H1 (cell line): Measurements from ENCODE around the gene GIPC1. TPM values are rescaled to one million over a fixed set of nuclear protein-coding genes. Genes with fewer than 3 reads are reported as not detected.

Experiments used
- CTCF ChIA-PET: fragments of 300-600 bp; sonication (Branson Sonifier 250); formaldehyde crosslinking; loops from one replicate; lab custom pipeline; 2021; ENCODE audit not compliant: partially characterized antibody; lab: Charles Lee
- POLR2A ChIA-PET: fragments of 300-600 bp; sonication (Branson Sonifier 250); formaldehyde crosslinking; loops from one replicate; lab custom pipeline; 2021; ENCODE audit warnings: inconsistent platforms; ENCODE audit not compliant: partially characterized antibody; lab: Charles Lee
- DNase-seq, 2 experiments: peaks; one replicate each; pipeline versions ENCODE4 v3.0.0 to v3.0.0-alpha.2; 2010 to 2022; ENCODE audit warnings: low spot score in 2 of 2, low read depth in 1 of 2, mixed read lengths in 1 of 2
- FAIRE-seq: peaks from 2 replicates; lab custom pipeline; 2011; peaks lifted over from hg19 to GRCh38; lab: Jason Lieb, UNC
- H2AFZ ChIP-seq: 2 replicates; pipeline ENCODE4 v1.8.1; 2012; ENCODE audit warnings: low read length, inconsistent platforms
- H2AK5ac ChIP-seq: 2 replicates; pipeline ENCODE4 v1.6.1; 2013; ENCODE audit warnings: low read depth, low read length
- H2BK120ac ChIP-seq: replicated peaks from 2 replicates; pipeline ENCODE3; 2013; ENCODE audit warnings: low read depth, low read length, inconsistent platforms
- H2BK12ac ChIP-seq: 2 replicates; pipeline ENCODE4 v1.6.1; 2013; ENCODE audit warnings: low read depth, low read length
- H2BK15ac ChIP-seq: 2 replicates; pipeline ENCODE4 v1.6.1; 2013; ENCODE audit warnings: low read length
- H2BK20ac ChIP-seq: 2 replicates; pipeline ENCODE4 v1.6.1; 2013; ENCODE audit warnings: low read length
- H2BK5ac ChIP-seq: 2 replicates; pipeline ENCODE4 v1.6.1; 2013; ENCODE audit warnings: low read depth, low read length
- H3K14ac ChIP-seq: 2 replicates; pipeline ENCODE4 v1.6.1; 2013; ENCODE audit warnings: inconsistent platforms; ENCODE audit not compliant: insufficient read length
- H3K18ac ChIP-seq: 2 replicates; pipeline ENCODE4 v1.6.1; 2013; ENCODE audit warnings: low read length; ENCODE audit errors: extremely low read depth
- H3K23ac ChIP-seq: 2 replicates; pipeline ENCODE4 v1.6.1; 2013; ENCODE audit warnings: inconsistent platforms; ENCODE audit not compliant: insufficient read length
- H3K23me2 ChIP-seq: 2 replicates; pipeline ENCODE4 v1.6.1; 2013; ENCODE audit warnings: low read depth, low read length
- H3K27ac ChIP-seq: 2 replicates; pipeline ENCODE4 v1.6.1; 2011; ENCODE audit warnings: low read depth, low read length, inconsistent platforms
- H3K27me3 ChIP-seq, 4 experiments: replicated peaks in 1 of 4; 1 replicate in 1 of 4; 2 replicates in 3 of 4; pipeline versions ENCODE4 v1.6.1 to v1.8.1; 2011 to 2013; ENCODE audit warnings: low read length in 3 of 4, mild to moderate bottlenecking in 3 of 4, inconsistent platforms in 2 of 4, mixed read lengths in 2 of 4, moderate library complexity in 1 of 4; ENCODE audit not compliant: control insufficient read depth in 3 of 4, insufficient read depth in 3 of 4; ENCODE audit errors: extremely low read depth in 1 of 4
- H3K36me3 ChIP-seq, 4 experiments: 2 replicates each; pipeline versions ENCODE4 v1.6.1 to v1.8.1; 2011 to 2013; ENCODE audit warnings: mild to moderate bottlenecking in 4 of 4, low read length in 3 of 4, moderate library complexity in 2 of 4, control low read depth in 1 of 4, inconsistent platforms in 1 of 4; ENCODE audit not compliant: insufficient read depth in 4 of 4, control insufficient read depth in 2 of 4
- H3K4ac ChIP-seq: replicated peaks from 2 replicates; pipeline ENCODE3; 2013; ENCODE audit warnings: low read length, low read depth, mixed read lengths, inconsistent platforms; ENCODE audit not compliant: insufficient read length
- H3K4me1 ChIP-seq, 4 experiments: replicated peaks in 1 of 4; 1 replicate in 1 of 4; 2 replicates in 3 of 4; pipeline versions ENCODE4 v1.6.1 to v1.8.1; 2011 to 2013; ENCODE audit warnings: low read length in 3 of 4, inconsistent platforms in 2 of 4, mixed read lengths in 1 of 4; ENCODE audit not compliant: insufficient read depth in 4 of 4, control insufficient read depth in 3 of 4
- H3K4me2 ChIP-seq, 2 experiments: 2 replicates each; pipeline versions ENCODE4 v1.6.1 to v1.8.1; 2011 to 2013; ENCODE audit warnings: low read depth in 2 of 2, low read length in 2 of 2, control low read depth in 1 of 2, inconsistent platforms in 1 of 2, mild to moderate bottlenecking in 1 of 2; ENCODE audit not compliant: insufficient read depth in 1 of 2
- H3K4me3 ChIP-seq, 4 experiments: fragments of 200-600, 300-600 bp in 1 of 4; sonication (generic), shearing (Covaris generic), sonication (Bioruptor Twin) in 1 of 4; 2 replicates each; pipeline versions ENCODE4 v1.5.1 to v1.8.1; 2011 to 2016; ENCODE audit warnings: low read length in 4 of 4, low read depth in 3 of 4, control low read depth in 2 of 4, inconsistent platforms in 2 of 4, mild to moderate bottlenecking in 2 of 4, mixed read lengths in 1 of 4, moderate library complexity in 1 of 4; ENCODE audit not compliant: insufficient read depth in 2 of 4; ENCODE audit errors: extremely low read depth in 1 of 4
- H3K56ac ChIP-seq: replicated peaks from 2 replicates; pipeline ENCODE3; 2013; ENCODE audit warnings: low read depth, mild to moderate bottlenecking, mixed read lengths, low read length, inconsistent platforms; ENCODE audit not compliant: insufficient read length
- H3K79me1 ChIP-seq: 2 replicates; pipeline ENCODE4 v1.6.1; 2013; ENCODE audit warnings: low read depth, low read length, control low read depth
- H3K79me2 ChIP-seq, 2 experiments: 2 replicates each; pipeline versions ENCODE4 v1.6.1 to v1.8.1; 2012 to 2013; ENCODE audit warnings: low read length in 2 of 2, mild to moderate bottlenecking in 2 of 2, inconsistent platforms in 1 of 2; ENCODE audit not compliant: insufficient read depth in 2 of 2, control insufficient read depth in 1 of 2
- H3K9ac ChIP-seq, 4 experiments: replicated peaks in 1 of 4; 1 replicate in 1 of 4; 2 replicates in 3 of 4; pipeline versions ENCODE4 v1.6.1 to v1.8.1; 2011 to 2013; ENCODE audit warnings: low read depth in 3 of 4, low read length in 3 of 4, control low read depth in 2 of 4, mild to moderate bottlenecking in 2 of 4, moderate library complexity in 2 of 4, inconsistent platforms in 1 of 4; ENCODE audit errors: extremely low read depth in 1 of 4
- H3K9me3 ChIP-seq, 2 experiments: 2 replicates each; pipeline versions ENCODE4 v1.6.1 to v1.8.1; 2012 to 2013; ENCODE audit warnings: mild to moderate bottlenecking in 2 of 2, moderate library complexity in 2 of 2, control low read depth in 1 of 2, inconsistent platforms in 1 of 2, low read depth in 1 of 2, low read length in 1 of 2, mixed read lengths in 1 of 2; ENCODE audit not compliant: insufficient read depth in 2 of 2
- H4K20me1 ChIP-seq, 2 experiments: replicated peaks in 1 of 2; 2 replicates each; pipeline versions ENCODE3 to v1.8.1; 2011 to 2013; ENCODE audit warnings: inconsistent platforms in 2 of 2, low read length in 2 of 2, mild to moderate bottlenecking in 1 of 2; ENCODE audit not compliant: insufficient read depth in 2 of 2, control insufficient read depth in 1 of 2
- H4K5ac ChIP-seq: 2 replicates; pipeline ENCODE4 v1.6.1; 2013; ENCODE audit warnings: low read length, low read depth, mixed read lengths, inconsistent platforms; ENCODE audit not compliant: insufficient read length
- H4K8ac ChIP-seq: 2 replicates; pipeline ENCODE4 v1.8.0; 2013; ENCODE audit warnings: mild to moderate bottlenecking, moderate library complexity, low read length, inconsistent platforms; ENCODE audit not compliant: insufficient read depth; ENCODE audit errors: extremely low read depth
- H4K91ac ChIP-seq: replicated peaks from 2 replicates; pipeline ENCODE3; 2013; ENCODE audit warnings: low read length, mixed read lengths, inconsistent platforms; ENCODE audit not compliant: insufficient read length
- EGR1 ChIP-seq: IDR thresholded peaks from 2 replicates; pipeline ENCODE4 v1.6.1; 2011; ENCODE audit warnings: low read depth, low read length, borderline replicate concordance
- EZH2 ChIP-seq: fragments of 200-600 bp; sonication (generic); IDR thresholded peaks from 2 replicates; pipeline ENCODE4 v1.7.1; 2012; ENCODE audit warnings: low read depth, mild to moderate bottlenecking, moderate library complexity, low read length, inconsistent platforms; ENCODE audit not compliant: severe bottlenecking
- GTF2F1 ChIP-seq: IDR thresholded peaks from 2 replicates; pipeline ENCODE4 v1.6.1; 2012; ENCODE audit warnings: low read depth, low read length, improper control_type of control experiment, borderline replicate concordance
- HDAC2 ChIP-seq, 2 experiments: fragments of 300-600 bp in 1 of 2; sonication (generic) in 1 of 2; IDR thresholded peaks; 2 replicates each; pipeline ENCODE4 v1.6.1; 2011 to 2012; ENCODE audit warnings: low read depth in 2 of 2, low read length in 2 of 2, mild to moderate bottlenecking in 2 of 2, moderate library complexity in 2 of 2, borderline replicate concordance in 1 of 2, inconsistent platforms in 1 of 2
- HDAC6 ChIP-seq: IDR thresholded peaks from one replicate; pipeline ENCODE4 v1.7.1; 2012; ENCODE audit warnings: low read depth, mild to moderate bottlenecking, inconsistent platforms, low read length, moderate library complexity
- KDM4A ChIP-seq: IDR thresholded peaks from one replicate; pipeline ENCODE4 v1.7.1; 2012; ENCODE audit warnings: low read depth, mild to moderate bottlenecking, moderate library complexity, low read length, inconsistent platforms; ENCODE audit not compliant: severe bottlenecking
- PHF8 ChIP-seq: fragments of 200-600 bp; sonication (generic); conservative IDR thresholded peaks from 2 replicates; pipeline ENCODE4 v1.7.1; 2012; ENCODE audit warnings: low read depth, mild to moderate bottlenecking, inconsistent platforms, low read length, moderate library complexity
- POLR2A ChIP-seq, 2 experiments: IDR thresholded peaks; 1 replicate in 1 of 2; 2 replicates in 1 of 2; pipeline ENCODE4 v1.6.1; 2011; ENCODE audit warnings: low read depth in 2 of 2, low read length in 2 of 2, mild to moderate bottlenecking in 2 of 2; ENCODE audit errors: control extremely low read depth in 1 of 2
- POLR2AphosphoS5 ChIP-seq: IDR thresholded peaks from 2 replicates; pipeline ENCODE4 v1.6.1; 2011; ENCODE audit warnings: low read depth, low read length
- SIN3A ChIP-seq, 2 experiments: IDR thresholded peaks in 1 of 2; conservative IDR thresholded peaks in 1 of 2; 2 replicates each; pipeline ENCODE4 v1.6.1; 2011 to 2012; ENCODE audit warnings: low read length in 2 of 2, improper control_type of control experiment in 1 of 2, low read depth in 1 of 2, mild to moderate bottlenecking in 1 of 2
- TBP ChIP-seq: IDR thresholded peaks from 2 replicates; pipeline ENCODE4 v1.6.1; 2011; ENCODE audit warnings: low read depth, low read length, improper control_type of control experiment
- WGBS, 2 experiments: shearing (Covaris generic) in 1 of 2; methylation state at CpG; one replicate each; pipeline versions ENCODE4 v1.1.6 to v1.1.7; 2013 to 2015; ENCODE audit warnings: low lambda C conversion rate in 2 of 2, mixed read lengths in 2 of 2, inconsistent platforms in 1 of 2, low coverage in 1 of 2, missing lambda C conversion rate in 1 of 2; ENCODE audit not compliant: insufficient replicate concordance in 2 of 2, insufficient coverage in 1 of 2, insufficient read length in 1 of 2; ENCODE audit errors: extremely low coverage in 1 of 2, missing lambda C conversion rate in 1 of 2; 5-methylcytosine and 5-hydroxymethylcytosine counted together
- polyA plus RNA-seq, 7 experiments: library from polyadenylated mRNA; depleted of rRNA in 3 of 7; stranded (reverse) in 5 of 7; unstranded in 2 of 7; fragments of >200 nt in 5 of 7; fragments of 200-250 nt in 2 of 7; gene quantifications; 1 replicate in 5 of 7; 2 replicates in 1 of 7; 4 replicates in 1 of 7; pipeline versions ENCODE4 v1.2.1 to v1.2.3, GENCODE V29; 2011 to 2013; ENCODE audit warnings: missing spikeins in 2 of 7, mixed read lengths in 2 of 7
- total RNA-seq: library from RNA; stranded (reverse); fragmentation: NEBNext Ultra II Directional; extraction: Animal tissue kit (Norgen Biotek cat#: 25700); gene quantifications from 2 replicates; pipeline ENCODE4 v1.2.1, GENCODE V29; 2021

GIPC1 gene
- total and polyA plus RNA-seq, 2 of the 8 experiments (the other 6 are each of a cell fraction or from before 2014, with no cell fraction given): 65.6 to 72.0 TPM

DNA sequence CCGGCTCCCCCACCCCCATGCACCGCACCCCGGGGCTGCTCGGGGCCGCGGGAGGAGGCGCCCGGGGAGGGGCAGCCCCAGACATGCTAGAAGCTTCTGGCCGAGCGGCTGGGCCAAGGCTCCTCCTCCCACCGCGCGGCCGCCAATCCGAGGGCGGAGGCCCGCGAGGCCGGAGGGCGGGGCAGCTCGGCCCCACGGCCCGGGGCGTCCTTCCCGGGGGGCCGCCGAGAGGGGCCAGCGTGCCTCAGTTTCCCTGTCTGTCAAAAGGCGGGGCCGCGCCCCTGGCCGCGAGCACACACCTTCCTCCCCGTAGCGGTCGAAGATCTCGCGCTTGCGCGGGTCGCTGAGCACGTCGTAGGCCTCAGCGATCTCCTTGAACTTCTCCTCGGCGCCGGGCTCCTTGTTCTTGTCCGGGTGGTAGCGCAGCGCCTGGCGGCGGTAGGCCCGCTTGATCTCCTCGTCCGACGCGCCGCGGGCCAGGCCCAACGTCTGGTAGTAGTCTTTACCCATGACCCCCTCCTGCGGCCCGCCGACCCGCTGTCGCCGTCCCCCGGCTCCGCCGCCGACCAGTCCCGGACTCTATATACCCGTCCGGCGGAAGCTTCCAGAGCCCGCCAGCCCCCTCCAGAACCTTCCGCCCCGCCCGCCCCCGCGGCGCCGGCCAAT lies 22.0 kb upstream of the GIPC1 start, which contains the start of gene DNAJB1:
DNAJB1 (minus strand) TSS at position 558 of the 666 bp plus-strand sequence; CDS start at position 510, 48 bp downstream.
- Histone ChIP-seq H3K14ac (peak within 1 kb of the TSS; percentile 82), H2AFZ (no peak within 1 kb of the TSS), H4K91ac (peak within 1 kb of the TSS; percentile 91), H2BK120ac (peak within 1 kb of the TSS; percentile 83), H3K23me2 (peaks cover 3% of the 10 kb centered on the region; the same call in 1 of the 2 replicates), H2BK20ac (no peak within 1 kb of the TSS), H3K4me3 (peak within 1 kb of the TSS; percentile 76 to 95 (median 88)), H3K4me1 (peaks cover 0 to 8% (median 4%) of the 10 kb centered on the region in 4 experiments; a peak in 3 of 7 replicates), H4K20me1 (peaks cover 7 to 24% of the 10 kb centered on the region in 2 experiments), H3K36me3 (peaks cover 10 to 28% (median 17%) of the 10 kb centered on the region in 4 experiments), H3K79me1 (peaks cover 14% of the 10 kb centered on the region), H4K8ac (peak within 1 kb of the TSS; percentile 59), H3K23ac (no peak within 1 kb of the TSS), H3K56ac (peak within 1 kb of the TSS; percentile 95), H3K4ac (peak within 1 kb of the TSS; percentile 38), H2BK15ac (peak within 1 kb of the TSS; percentile 46; the same call in 1 of the 2 replicates), H3K4me2 (peak within 1 kb of the TSS; percentile 78 to 96), H2AK5ac (no peak within 1 kb of the TSS), H3K9me3 (no peaks in the 10 kb centered on the region), H3K27ac (peak within 1 kb of the TSS; percentile 82), H3K79me2 (peaks cover 7 to 24% of the 10 kb centered on the region in 2 experiments; a peak in 3 of 4 replicates), H2BK12ac (0 out of 2 replicates have a peak within 1 kb of the TSS, but pooled peaks have one; percentile 50), H3K27me3 (no peaks in the 10 kb centered on the region), H4K5ac (peak within 1 kb of the TSS; percentile 92), H3K18ac (peak within 1 kb of the TSS; percentile 93), H3K9ac (peak within 1 kb of the TSS; percentile 70 to 88 (median 84)), H2BK5ac (peak within 1 kb of the TSS; percentile 96; the same call in 1 of the 2 replicates)
- POLR2A ChIA-PET: interaction anchor here (0.6 to 3.8 kb wide), 16 partner anchors 9 to 1359 kb away, joined by 3 to 30 read pairs (median 4); partner anchors contain the start of genes GIPC1 and TECR
- WGBS, 2 experiments: 4% methylated on average over 37 of the region's 82 CpGs; no CpG with 5 or more reads in 1 of the 2 experiments
- CTCF ChIA-PET: interaction anchor here (0.7 to 1.8 kb wide), 3 partner anchors 37 to 45 kb away, joined by 3 to 6 read pairs (median 3); no protein-coding TSS in a partner anchor
- peak in 1 of 2 experiments; percentile 80 for DNase-seq
- FAIRE-seq: no peak
- TF ChIP-seq HDAC2 (IDR thresholded peaks at IDR 0.05; ENCODE audit: borderline replicate concordance in 1 of 2, low read depth in 2 of 2, low read length in 2 of 2): peak in 1 of 2 experiments; percentile 89; a peak in 1 of 4 replicates
- TF ChIP-seq PHF8: peak; percentile 98
- peak; percentile 69; the same call in 1 of the 2 replicates for TF ChIP-seq GTF2F1
- no peak for TF ChIP-seq EGR1
- peak; percentile 91 to 94 for TF ChIP-seq POLR2A (IDR thresholded peaks at IDR 0.05; ENCODE audit: control extremely low read depth in 1 of 2, low read depth in 2 of 2, low read length in 2 of 2)
- peak in 1 of 2 experiments; percentile 26; a peak in 2 of 4 replicates for TF ChIP-seq SIN3A (conservative IDR thresholded peaks at IDR 0.05 in 1 of 2, IDR thresholded peaks at IDR 0.05 in 1 of 2; ENCODE audit: low read depth in 1 of 2, low read length in 2 of 2)
- TF ChIP-seq EZH2: no peak
- peak; percentile 82 for TF ChIP-seq TBP
- TF ChIP-seq HDAC6: no peak
- TF ChIP-seq POLR2AphosphoS5: peak; percentile 83
- peak; percentile 73 for TF ChIP-seq KDM4A
